Measurements from ENCODE around the gene TTC33. TPM values are rescaled to one million over a fixed set of nuclear protein-coding genes. Genes with fewer than 3 reads are reported as not detected.

The TTC33 gene
- total RNA-seq, 1 experiment from 2014 or later: 30.2 TPM

DNA sequence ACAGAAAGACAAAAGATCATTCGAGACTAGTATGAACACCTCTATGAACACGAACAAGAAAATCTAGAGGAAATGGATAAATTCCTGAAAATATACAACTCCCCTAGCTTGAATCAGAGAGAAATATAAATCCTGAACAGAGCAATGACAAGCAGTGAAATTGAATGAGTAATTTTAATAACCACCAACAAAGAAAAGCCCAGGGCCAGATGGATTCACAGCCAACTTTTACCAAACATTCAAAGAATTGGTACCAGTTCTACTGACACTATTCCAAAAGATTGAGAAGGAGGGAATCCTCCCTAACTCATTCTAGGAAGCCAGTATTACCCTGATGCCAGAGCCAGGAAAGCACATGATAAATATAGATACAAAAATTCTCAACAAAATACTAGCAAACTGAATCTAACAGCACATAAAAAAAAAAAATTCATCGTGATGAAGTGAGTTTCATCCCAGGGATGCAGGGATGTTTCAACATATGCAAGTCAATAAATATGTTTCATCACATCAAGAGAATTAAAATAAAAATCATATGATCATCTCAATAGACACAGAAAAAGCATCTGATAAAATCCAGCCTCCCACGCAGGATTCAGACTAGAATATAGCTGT, 101.3 kb downstream of the TTC33 start:
- Histone ChIP-seq H3K27me3 (ENCODE audit: insufficient read depth, low read depth) (no peaks in the 10 kb centered on the region), H3K4me1 (replicated peaks; ENCODE audit: insufficient read depth) (no peaks in the 10 kb centered on the region), H3K79me2 (ENCODE audit: low read depth) (no peaks in the 10 kb centered on the region), H3K36me3 (ENCODE audit: low read depth) (no peaks in the 10 kb centered on the region), H4K20me1 (ENCODE audit: insufficient read depth) (no peaks in the 10 kb centered on the region), H3K27ac (no peak overlapping the region), H3K4me3 (no peak overlapping the region), H3F3A (ENCODE audit: insufficient read depth, low read depth) (no peaks in the 10 kb centered on the region), H3K9me2 (ENCODE audit: insufficient read depth) (no peaks in the 10 kb centered on the region), H3K9me3 (ENCODE audit: insufficient read depth, low read depth) (no peaks in the 10 kb centered on the region), H3K4me2 (no peak overlapping the region), H2AFZ (peak overlapping the region; percentile 40; the same call in 1 of the 2 replicates)
- TF ChIP-seq EZH2 (IDR thresholded peaks at IDR 0.05; ENCODE audit: low read depth): no peak
- TF ChIP-seq, protein P1, sequence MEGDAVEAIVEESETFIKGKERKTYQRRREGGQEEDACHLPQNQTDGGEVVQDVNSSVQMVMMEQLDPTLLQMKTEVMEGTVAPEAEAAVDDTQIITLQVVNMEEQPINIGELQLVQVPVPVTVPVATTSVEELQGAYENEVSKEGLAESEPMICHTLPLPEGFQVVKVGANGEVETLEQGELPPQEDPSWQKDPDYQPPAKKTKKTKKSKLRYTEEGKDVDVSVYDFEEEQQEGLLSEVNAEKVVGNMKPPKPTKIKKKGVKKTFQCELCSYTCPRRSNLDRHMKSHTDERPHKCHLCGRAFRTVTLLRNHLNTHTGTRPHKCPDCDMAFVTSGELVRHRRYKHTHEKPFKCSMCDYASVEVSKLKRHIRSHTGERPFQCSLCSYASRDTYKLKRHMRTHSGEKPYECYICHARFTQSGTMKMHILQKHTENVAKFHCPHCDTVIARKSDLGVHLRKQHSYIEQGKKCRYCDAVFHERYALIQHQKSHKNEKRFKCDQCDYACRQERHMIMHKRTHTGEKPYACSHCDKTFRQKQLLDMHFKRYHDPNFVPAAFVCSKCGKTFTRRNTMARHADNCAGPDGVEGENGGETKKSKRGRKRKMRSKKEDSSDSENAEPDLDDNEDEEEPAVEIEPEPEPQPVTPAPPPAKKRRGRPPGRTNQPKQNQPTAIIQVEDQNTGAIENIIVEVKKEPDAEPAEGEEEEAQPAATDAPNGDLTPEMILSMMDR (conservative IDR thresholded peaks at IDR 0.05): no peak
- no peak for DNase-seq
- ChIA-PET CTCF (interaction anchor here (0.6 kb wide), 1 partner anchor 9 kb away, joined by 3 read pairs; no protein-coding TSS in a partner anchor), POLR2A (ENCODE audit: unreplicated experiment) (interaction anchor here (0.7 to 1.1 kb wide), 2 partner anchors 25 to 79 kb away, joined by 7 to 12 read pairs; partner anchors contain the start of gene PTGER4)
- BruUV-seq (replicated peaks): no TSS peak
- intact Hi-C loops (cut with micrococcal nuclease; ENCODE audit: unreplicated experiment): no loop called here

DNA sequence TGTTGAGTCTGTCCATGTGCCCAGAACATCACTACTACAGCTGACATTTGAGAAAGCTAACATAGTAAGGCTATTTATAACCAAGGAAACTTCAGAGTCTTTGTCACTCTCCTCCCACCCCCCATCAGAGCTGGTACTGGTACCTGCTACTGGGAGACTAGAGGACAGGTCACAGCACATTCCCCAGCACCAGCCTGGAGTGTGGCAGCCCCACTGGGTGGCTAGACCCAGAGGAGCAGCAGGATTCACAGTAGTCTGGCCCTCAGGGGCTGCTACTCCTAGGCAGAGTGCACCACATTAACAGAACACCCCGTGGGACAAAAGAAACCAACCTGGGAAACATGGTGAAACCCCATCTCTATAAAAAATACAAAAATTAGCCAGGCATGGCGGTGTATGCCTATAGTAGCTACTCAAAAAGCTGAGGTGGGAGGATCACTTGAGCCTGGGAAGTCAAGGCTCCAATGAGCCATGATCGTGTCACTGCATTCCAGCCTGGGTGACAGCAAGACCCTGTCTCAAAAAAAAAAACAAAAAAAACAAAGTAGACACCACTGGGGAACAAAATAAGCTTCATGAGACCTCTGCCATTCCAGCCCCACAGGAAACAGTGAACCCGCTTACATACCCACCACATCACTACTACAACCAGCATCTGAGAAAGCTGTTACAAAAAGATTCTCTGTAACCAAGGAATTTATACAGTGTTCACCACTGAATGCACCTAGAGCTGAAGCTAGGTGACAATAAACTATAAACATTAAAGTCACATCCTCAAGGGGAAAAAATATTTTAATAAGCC, 102.3 kb downstream of the TTC33 start:
- H3K4me2 ChIP-seq: no peak overlapping the region
- ChIA-PET CTCF (no interaction called here), POLR2A (ENCODE audit: unreplicated experiment) (interaction anchor here (1.1 kb wide), 1 partner anchor 26 kb away, joined by 7 read pairs; the partner anchor contains the start of gene PTGER4)
- H3K36me3 ChIP-seq (ENCODE audit: low read depth): no peaks in the 10 kb centered on the region
- H3K79me2 ChIP-seq (ENCODE audit: low read depth): no peaks in the 10 kb centered on the region
- H4K20me1 ChIP-seq (ENCODE audit: insufficient read depth): no peaks in the 10 kb centered on the region
- H3K27ac ChIP-seq: no peak overlapping the region
- H3K9me2 ChIP-seq (ENCODE audit: insufficient read depth): no peaks in the 10 kb centered on the region
- no peaks in the 10 kb centered on the region for H3K9me3 ChIP-seq (ENCODE audit: insufficient read depth, low read depth)
- no peak for DNase-seq
- H3K4me3 ChIP-seq: no peak overlapping the region
- H3F3A ChIP-seq (ENCODE audit: insufficient read depth, low read depth): no peaks in the 10 kb centered on the region
- H3K27me3 ChIP-seq (ENCODE audit: insufficient read depth, low read depth): no peaks in the 10 kb centered on the region
- intact Hi-C loops (cut with micrococcal nuclease; ENCODE audit: unreplicated experiment): no loop called here
- TF ChIP-seq EZH2 (IDR thresholded peaks at IDR 0.05; ENCODE audit: low read depth): no peak
- TF ChIP-seq, protein P1 (conservative IDR thresholded peaks at IDR 0.05): no peak
- no peaks in the 10 kb centered on the region for H3K4me1 ChIP-seq (replicated peaks; ENCODE audit: insufficient read depth)
- BruUV-seq (replicated peaks): no TSS peak
- no peak overlapping the region for H2AFZ ChIP-seq

DNA sequence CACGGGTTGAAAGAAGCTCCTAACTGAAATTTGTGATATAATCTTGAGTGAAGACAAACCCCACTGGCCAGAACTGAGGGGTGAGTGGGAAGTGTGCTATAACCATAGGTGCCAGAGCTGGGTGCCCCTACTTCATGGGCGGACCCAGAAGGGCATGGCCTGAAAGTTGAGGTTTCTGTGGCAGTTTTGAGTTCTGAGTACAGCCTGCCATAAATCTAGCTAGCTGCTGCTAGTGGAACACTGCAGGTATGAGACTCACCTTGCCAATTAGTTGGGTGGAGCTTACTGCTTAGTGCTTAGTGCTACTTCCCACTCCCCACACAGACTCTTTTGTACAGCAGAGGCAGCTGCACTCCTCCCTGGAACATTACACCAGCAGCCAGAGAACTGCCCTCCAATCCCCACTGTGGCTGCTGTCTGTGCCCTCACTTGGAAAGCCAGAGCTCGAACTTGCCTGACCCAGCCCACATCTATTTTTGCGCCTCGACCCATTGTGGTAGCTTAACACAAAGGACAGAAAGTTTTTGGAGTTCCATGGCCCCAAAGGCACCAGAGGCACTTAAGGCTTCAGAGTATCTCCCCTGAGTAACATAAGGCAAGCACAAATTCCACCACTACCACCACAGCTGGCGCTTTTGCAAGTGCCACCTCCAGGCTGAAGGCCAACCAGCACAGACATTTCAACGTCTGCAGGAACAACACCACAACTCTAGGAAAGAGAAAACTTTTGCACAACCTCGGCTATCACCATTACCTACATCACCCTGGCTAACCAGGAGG, 103.1 kb downstream of the TTC33 start:
- no peaks in the 10 kb centered on the region for H4K20me1 ChIP-seq (ENCODE audit: insufficient read depth)
- ChIA-PET POLR2A (ENCODE audit: unreplicated experiment) (interaction anchor here (0.6 kb wide), 1 partner anchor 13 kb away, joined by 4 read pairs; no protein-coding TSS in a partner anchor), CTCF (no interaction called here)
- no peaks in the 10 kb centered on the region for H3K79me2 ChIP-seq (ENCODE audit: low read depth)
- H3K9me3 ChIP-seq (ENCODE audit: insufficient read depth, low read depth): no peaks in the 10 kb centered on the region
- no peak for DNase-seq
- H3K27ac ChIP-seq: no peak overlapping the region
- no TSS peak for BruUV-seq (replicated peaks)
- H3K27me3 ChIP-seq (ENCODE audit: insufficient read depth, low read depth): no peaks in the 10 kb centered on the region
- no peaks in the 10 kb centered on the region for H3K9me2 ChIP-seq (ENCODE audit: insufficient read depth)
- H2AFZ ChIP-seq: no peak overlapping the region
- H3K4me3 ChIP-seq: no peak overlapping the region
- no peaks in the 10 kb centered on the region for H3K4me1 ChIP-seq (replicated peaks; ENCODE audit: insufficient read depth)
- TF ChIP-seq, protein P1 (conservative IDR thresholded peaks at IDR 0.05): no peak
- no peak for TF ChIP-seq EZH2 (IDR thresholded peaks at IDR 0.05; ENCODE audit: low read depth)
- H3K36me3 ChIP-seq (ENCODE audit: low read depth): no peaks in the 10 kb centered on the region
- no peak overlapping the region for H3K4me2 ChIP-seq
- no peaks in the 10 kb centered on the region for H3F3A ChIP-seq (ENCODE audit: insufficient read depth, low read depth)
- intact Hi-C loops (cut with micrococcal nuclease; ENCODE audit: unreplicated experiment): no loop called here
